ENCODE data around the gene MRPS9.

DNA sequence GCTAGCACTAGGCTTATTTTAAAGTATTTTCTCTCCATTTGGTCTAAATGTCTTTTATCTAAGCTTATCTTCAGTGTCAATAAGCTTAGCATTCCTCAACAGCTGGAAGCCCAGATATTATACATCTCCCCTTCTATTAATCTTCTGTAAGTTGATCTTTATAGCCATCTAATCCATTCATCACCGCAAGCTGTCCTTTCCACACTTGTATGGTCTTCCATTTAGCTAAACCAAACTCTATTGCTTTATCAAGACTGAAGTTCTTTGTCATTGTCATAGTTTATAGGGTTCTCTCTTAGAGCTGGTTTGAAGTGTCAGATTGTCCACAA lies 102.3 kb downstream of the MRPS9 start:
- no peak for TF ChIP-seq POLR2A (IDR thresholded peaks at IDR 0.05)
- TF ChIP-seq, protein P1, sequence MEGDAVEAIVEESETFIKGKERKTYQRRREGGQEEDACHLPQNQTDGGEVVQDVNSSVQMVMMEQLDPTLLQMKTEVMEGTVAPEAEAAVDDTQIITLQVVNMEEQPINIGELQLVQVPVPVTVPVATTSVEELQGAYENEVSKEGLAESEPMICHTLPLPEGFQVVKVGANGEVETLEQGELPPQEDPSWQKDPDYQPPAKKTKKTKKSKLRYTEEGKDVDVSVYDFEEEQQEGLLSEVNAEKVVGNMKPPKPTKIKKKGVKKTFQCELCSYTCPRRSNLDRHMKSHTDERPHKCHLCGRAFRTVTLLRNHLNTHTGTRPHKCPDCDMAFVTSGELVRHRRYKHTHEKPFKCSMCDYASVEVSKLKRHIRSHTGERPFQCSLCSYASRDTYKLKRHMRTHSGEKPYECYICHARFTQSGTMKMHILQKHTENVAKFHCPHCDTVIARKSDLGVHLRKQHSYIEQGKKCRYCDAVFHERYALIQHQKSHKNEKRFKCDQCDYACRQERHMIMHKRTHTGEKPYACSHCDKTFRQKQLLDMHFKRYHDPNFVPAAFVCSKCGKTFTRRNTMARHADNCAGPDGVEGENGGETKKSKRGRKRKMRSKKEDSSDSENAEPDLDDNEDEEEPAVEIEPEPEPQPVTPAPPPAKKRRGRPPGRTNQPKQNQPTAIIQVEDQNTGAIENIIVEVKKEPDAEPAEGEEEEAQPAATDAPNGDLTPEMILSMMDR (IDR thresholded peaks at IDR 0.05), result no peak
